BJ (cell line): ENCODE data around the gene NTN3. TPM values are rescaled to one million over a fixed set of nuclear protein-coding genes. Genes with fewer than 3 reads are reported as not detected.
A peak's percentile ranks its signal among the peaks of the same experiment; 100 is the strongest.

Experiments used
- CTCF ChIA-PET: fragments of 350-600 bp; formaldehyde crosslinking; extraction: SDS; loops from one replicate; lab custom pipeline; 2021; ENCODE audit warnings: antibody characterized with exemption, inconsistent platforms; lab: Yijun Ruan, JAX
- POLR2A ChIA-PET: fragments of 300-600 bp; sonication (Branson Sonifier 250); formaldehyde crosslinking; extraction: SDS; loops from one replicate; lab custom pipeline; 2021; ENCODE audit warnings: antibody characterized with exemption; lab: Charles Lee
- DNase-seq: peaks from one replicate; pipeline ENCODE4 v3.0.0-alpha.2; 2011; ENCODE audit warnings: low read depth
- H3K27me3 ChIP-seq: 2 replicates; pipeline ENCODE4 v1.6.0; 2011; ENCODE audit warnings: low read length; ENCODE audit not compliant: control insufficient read depth, insufficient read depth
- H3K36me3 ChIP-seq: 2 replicates; pipeline ENCODE4 v1.5.1; 2011; ENCODE audit warnings: low read length; ENCODE audit not compliant: control insufficient read depth, insufficient read depth
- H3K4me3 ChIP-seq: 2 replicates; pipeline ENCODE4 v1.5.1; 2011; ENCODE audit warnings: low read depth, mild to moderate bottlenecking, control low read depth, low read length
- polyA plus RNA-seq: library from polyadenylated mRNA; depleted of rRNA; stranded (reverse); fragments of >200 nt; gene quantifications from 2 replicates; pipeline ENCODE4 v1.2.3, GENCODE V29; 2011
- TF ChIP-seq, protein P1 (sequence below): IDR thresholded peaks from 2 replicates; pipeline ENCODE4 v1.5.1; 2011; ENCODE audit warnings: low read depth, mild to moderate bottlenecking, control low read depth, inconsistent platforms, low read length, moderate library complexity; ENCODE audit not compliant: insufficient read depth

NTN3 gene
- polyA plus RNA-seq, 1 experiment, result 0.09 TPM

DNA sequence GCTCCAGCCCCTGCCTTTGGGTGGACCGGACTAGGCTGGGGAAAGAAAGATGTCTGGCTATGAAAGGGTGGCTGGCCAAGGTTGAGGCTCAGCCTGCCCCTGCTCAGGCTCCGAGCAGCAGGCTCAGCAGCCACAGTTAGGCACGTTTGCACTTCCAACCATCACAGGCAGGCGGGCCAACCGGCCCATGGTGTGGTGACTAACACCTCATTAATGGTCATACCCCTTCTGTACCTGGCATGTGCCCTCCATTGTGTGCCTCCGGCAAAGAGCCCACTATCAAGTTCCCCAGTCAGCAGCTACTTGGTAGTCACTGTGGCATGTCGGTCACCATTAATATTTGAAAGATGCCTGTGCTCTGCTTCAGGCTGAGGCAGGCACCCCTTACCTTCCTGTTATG is 10.6 kb downstream of the NTN3 start:
- POLR2A ChIA-PET, result no interaction called here
- CTCF ChIA-PET, result interaction anchor here (1.2 to 8.3 kb wide), 2 partner anchors 11 to 20 kb away, joined by 4 to 63 read pairs; no protein-coding TSS in a partner anchor

DNA sequence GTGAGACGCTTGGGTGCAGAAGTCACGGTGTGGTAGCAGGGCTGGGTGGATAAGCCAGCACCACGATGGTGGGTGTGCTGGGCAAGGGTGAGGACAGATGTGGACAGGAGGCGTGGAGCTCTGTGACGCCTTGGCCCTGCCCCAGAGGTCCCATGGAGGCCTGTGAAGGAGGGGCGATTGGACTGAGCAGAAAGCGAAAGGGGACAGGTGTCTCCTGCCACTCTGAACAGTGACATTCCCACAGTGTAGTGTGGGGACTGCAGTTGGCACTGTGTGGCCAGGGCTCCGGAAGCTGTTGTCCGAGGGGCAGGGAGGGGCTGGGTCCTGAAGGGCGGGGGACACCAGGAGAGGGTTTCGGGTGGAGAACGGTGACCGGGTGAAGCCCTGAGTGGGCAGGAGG is 11.2 kb downstream of the NTN3 start:
- ChIA-PET POLR2A (interaction anchor here (0.6 kb wide), 1 partner anchor 213 kb away, joined by 9 read pairs; no protein-coding TSS in a partner anchor), CTCF (interaction anchor here (1.1 to 8.3 kb wide), 4 partner anchors 9 to 59 kb away, joined by 4 to 63 read pairs (median 4); no protein-coding TSS in a partner anchor)
- Histone ChIP-seq H3K4me3 (no peak overlapping the region), H3K27me3 (no peaks in the 10 kb centered on the region), H3K36me3 (peaks cover 7% of the 10 kb centered on the region)
- no peak for DNase-seq
- TF ChIP-seq, protein P1, sequence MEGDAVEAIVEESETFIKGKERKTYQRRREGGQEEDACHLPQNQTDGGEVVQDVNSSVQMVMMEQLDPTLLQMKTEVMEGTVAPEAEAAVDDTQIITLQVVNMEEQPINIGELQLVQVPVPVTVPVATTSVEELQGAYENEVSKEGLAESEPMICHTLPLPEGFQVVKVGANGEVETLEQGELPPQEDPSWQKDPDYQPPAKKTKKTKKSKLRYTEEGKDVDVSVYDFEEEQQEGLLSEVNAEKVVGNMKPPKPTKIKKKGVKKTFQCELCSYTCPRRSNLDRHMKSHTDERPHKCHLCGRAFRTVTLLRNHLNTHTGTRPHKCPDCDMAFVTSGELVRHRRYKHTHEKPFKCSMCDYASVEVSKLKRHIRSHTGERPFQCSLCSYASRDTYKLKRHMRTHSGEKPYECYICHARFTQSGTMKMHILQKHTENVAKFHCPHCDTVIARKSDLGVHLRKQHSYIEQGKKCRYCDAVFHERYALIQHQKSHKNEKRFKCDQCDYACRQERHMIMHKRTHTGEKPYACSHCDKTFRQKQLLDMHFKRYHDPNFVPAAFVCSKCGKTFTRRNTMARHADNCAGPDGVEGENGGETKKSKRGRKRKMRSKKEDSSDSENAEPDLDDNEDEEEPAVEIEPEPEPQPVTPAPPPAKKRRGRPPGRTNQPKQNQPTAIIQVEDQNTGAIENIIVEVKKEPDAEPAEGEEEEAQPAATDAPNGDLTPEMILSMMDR, result no peak

More for the DNA sequence above, 10.6 kb downstream of the NTN3 start:
- no peaks in the 10 kb centered on the region for H3K27me3 ChIP-seq
- no peak for DNase-seq
- TF ChIP-seq, protein P1, result no peak
- H3K36me3 ChIP-seq, result peaks cover 7% of the 10 kb centered on the region
- H3K4me3 ChIP-seq, result no peak overlapping the region

DNA sequence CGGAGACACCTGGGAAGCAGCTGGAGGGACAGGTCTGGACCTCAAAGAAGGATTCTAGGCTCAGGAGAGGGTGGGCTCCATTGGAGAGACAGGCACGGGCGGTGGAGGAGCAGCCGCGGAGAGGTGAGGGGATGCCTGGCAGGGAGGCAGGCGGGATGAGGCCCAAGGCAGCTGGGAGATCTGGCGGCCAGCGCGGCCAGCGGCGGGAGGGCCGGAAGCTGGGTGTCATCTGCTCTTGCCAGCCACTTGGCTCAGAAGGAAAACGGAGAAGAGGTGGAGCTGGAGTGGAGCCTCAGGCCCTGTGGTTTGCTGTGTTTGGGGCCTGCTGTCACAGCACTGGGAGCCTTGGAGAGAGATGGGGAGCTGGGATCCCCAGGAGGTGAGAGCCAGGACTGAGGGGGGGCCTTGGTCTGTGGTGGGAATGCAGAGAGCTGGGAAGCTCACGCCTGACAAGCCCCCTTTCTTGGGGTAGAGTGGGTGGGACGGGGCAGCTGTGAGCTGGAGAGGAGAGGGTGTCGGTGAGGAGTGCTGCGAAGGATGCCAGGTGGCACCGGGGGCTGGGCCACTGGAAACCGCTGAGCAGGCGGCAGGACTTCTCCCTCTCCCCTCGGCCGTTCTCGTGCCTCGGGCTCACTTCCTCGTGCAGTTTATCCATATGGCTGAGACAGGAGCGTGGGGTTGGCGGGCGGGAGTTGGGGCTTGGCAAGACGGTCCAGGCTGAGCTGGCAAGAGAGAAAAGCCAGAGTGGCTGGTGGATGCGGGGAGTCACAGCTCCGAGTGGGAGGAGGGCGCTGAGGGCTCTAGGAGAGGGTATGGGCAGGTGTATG is 11.8 kb downstream of the NTN3 start:
- ChIA-PET CTCF (interaction anchor here (0.6 to 8.3 kb wide), 7 partner anchors 10 to 442 kb away, joined by 3 to 63 read pairs (median 4); partner anchors contain the start of gene NTN3), POLR2A (interaction anchor here (0.6 kb wide), 1 partner anchor 214 kb away, joined by 9 read pairs; no protein-coding TSS in a partner anchor)
- Histone ChIP-seq H3K27me3 (no peaks in the 10 kb centered on the region), H3K4me3 (peak overlapping the region; percentile 40), H3K36me3 (peaks cover 7% of the 10 kb centered on the region)
- TF ChIP-seq, protein P1, result no peak
- DNase-seq, result no peak

DNA sequence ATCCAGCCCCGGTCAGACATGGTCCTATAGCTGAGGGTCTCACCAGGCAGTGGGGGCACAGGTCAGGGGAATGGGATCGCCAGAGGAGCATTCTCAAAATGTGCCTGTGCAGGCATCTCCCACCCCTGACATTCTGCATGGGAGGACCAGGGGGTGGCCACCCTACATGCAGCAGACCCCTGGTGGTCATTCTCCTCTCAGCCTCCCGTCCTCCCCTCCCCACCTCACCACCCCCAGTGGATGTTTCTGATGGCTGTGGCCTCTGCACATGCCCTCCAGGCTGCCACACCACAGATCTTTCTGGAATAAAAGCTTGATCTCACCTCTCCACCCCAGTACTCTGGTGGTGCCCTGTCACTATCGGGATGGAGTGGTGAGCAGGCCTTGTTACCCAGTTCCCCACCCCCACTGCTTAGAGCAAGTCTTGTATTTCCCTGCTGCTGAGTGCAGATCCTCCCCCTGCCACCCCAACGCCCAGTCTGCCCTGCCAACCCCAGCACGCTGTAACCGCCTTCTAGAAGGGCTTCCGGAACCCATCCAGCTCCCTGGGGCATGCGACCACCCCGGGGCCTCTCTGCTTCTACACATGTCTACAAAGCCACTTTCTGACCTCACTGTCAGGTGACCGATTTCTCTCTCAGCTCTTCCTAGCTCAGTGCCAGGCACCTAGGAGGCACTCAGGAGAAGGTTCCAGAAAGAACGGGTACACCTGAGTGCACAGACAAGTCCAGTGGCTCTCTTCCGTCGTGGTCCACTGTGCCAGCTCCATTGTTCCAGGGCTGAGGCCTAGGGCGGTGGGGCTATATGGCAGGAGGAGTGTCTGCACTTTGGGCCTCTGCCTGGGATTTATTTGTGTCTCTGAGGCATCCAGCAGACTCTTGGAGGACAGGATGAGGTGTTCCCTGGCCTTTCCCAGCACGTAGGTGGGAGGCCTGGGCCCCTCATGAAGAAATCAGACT is 13.1 kb downstream of the NTN3 start:
- DNase-seq, result no peak
- ChIA-PET CTCF (interaction anchor here (0.9 to 8.3 kb wide), 3 partner anchors 17 to 54 kb away, joined by 3 to 63 read pairs (median 4); no protein-coding TSS in a partner anchor), POLR2A (no interaction called here)
- H3K27me3 ChIP-seq, result no peaks in the 10 kb centered on the region
- TF ChIP-seq, protein P1, result no peak
- H3K36me3 ChIP-seq, result peaks cover 7% of the 10 kb centered on the region
- H3K4me3 ChIP-seq, result no peak overlapping the region
